Measurements from ENCODE around the gene UBN1. TPM values are rescaled to one million over a fixed set of nuclear protein-coding genes. Genes with fewer than 3 reads are reported as not detected.

Gene UBN1
- total RNA-seq, 2 experiments from 2014 or later = 36.7 to 38.9 TPM

- ChIA-PET POLR2A (no interaction called here), CTCF (no interaction called here)
Measured at GRCh38 chr16:4899474-4899846, 52.2 kb downstream of the UBN1 start.

DNA sequence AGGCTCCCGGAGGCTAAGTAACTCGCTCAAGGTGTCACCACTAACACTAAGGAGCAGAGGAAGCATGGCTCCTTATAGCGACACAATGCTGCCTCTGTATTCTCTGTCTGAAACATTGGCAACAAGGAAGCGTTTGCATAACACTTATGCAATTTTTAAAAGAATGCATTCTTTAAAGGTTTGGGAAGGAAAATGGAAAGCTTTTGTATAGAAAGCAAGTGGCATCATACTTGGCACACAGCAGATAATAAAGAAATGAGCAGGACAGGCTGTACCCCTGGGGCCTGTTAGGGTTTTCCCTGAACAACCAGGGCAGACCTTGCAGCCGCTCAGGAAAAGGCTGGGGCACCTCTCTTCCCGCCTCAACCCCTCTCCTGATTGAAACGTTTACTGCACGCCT lies 52.8 kb downstream of the UBN1 start:
- POLR2A ChIA-PET = no interaction called here
- CTCF ChIA-PET = no interaction called here

DNA sequence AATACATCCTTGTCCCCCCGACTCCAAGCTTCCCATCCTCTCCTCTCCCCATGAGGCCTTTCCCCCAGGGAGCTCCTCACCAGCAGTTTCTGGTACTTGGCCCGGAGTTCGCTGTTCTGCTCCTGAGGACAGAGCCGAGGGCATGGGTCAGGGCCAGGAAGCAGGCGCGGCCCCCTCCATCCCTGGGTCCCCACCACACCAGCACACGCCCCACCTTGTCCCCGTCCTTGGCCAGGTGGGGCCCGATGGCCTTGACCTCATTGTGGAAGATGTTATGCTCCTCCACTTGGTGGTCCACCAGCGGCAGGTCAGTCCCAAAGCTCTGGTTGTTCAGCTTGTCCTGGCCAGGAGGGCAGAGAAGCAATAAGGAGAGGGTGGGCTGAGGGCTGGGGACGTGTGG lies 53.5 kb downstream of the UBN1 start:
- POLR2A ChIA-PET = no interaction called here
- CTCF ChIA-PET = no interaction called here

DNA sequence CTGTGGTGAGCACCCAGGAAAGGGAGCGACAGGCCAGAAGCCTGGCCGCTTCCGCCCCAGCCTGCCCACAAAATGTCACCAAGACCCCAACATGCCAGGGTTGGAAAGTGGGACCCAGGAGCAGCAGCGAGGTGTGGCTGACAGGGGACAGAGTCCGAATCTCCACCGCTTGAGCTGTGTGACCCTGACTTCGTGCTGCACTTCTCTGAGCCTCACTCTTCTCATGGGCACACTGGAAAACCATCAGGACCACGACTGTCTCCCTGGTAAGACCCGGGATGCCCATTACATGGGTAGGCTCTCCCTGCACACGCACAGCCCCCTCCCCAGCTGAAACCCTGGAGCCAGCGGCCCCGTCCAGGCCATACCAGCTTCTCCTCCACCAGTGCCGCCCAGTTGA lies 54.8 kb downstream of the UBN1 start:
- CTCF ChIA-PET = no interaction called here
- POLR2A ChIA-PET = no interaction called here

GRCh38 chr16:4904108-4904941 lies 57.0 kb downstream of the UBN1 start:
- ChIA-PET CTCF (interaction anchor here (0.6 kb wide), 1 partner anchor 552 kb away, joined by 3 read pairs; no protein-coding TSS in a partner anchor), POLR2A (no interaction called here)

DNA sequence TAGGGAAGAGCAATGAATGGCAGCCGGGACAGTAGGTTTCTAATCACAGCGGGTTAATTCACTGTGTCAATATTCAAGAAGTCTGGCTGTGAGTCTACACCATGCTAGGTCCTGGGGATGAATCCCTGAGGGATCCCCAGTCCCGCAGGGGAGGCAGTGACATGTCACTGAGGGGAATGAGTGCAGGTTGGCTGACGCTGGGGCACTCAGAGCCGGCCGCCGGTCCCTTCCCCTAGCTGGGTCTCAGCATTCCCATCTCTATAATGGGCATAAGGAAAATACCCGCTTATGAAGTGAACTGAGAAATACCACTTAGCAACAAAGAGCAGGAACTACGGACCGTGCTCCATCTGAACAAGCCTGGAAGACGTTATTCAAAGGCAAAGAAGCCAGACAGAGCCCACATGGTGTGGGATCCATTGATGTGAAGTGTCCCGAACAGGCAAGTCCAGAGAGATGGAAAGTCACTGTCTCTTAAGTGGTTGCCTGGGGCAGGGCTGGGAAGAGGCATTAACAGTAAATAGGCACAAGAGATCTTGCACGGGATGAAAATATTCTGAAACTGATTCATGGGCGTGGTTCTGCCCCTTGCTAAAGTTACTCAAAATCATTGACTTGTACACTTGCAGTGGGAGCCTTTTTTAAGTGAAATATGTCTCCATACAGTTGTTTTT lies 57.8 kb downstream of the UBN1 start:
- CTCF ChIA-PET = interaction anchor here (0.6 kb wide), 1 partner anchor 553 kb away, joined by 3 read pairs; no protein-coding TSS in a partner anchor
- POLR2A ChIA-PET = no interaction called here

DNA sequence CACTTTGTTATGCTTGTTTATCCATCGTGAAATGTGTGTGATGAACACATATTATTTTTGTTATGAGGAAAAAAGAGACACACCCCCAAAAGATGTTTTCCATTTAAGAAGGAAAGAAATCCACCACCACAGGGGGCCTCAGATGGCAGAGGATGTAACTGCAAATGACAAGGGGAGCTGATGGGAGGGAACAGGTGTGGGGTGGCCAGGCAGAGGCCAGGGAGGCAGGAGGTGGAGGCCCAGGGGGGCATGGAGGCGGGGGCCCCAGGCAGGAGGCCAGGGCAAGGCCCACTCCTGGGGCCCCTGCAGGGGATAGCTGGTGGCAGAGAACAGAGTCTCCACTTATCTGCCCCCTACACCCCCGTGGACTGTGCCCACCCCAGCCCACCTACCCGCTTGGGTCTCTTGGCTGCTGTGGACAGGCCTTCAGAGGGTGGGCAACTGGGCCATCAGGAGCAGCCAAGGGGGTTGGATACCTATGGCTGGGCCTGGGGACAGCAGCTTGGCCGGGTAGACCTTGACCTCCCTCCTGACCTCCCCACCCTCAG lies 61.6 kb downstream of the UBN1 start:
- CTCF ChIA-PET = no interaction called here
- POLR2A ChIA-PET = no interaction called here

- ChIA-PET POLR2A (no interaction called here), CTCF (no interaction called here)
Measured at GRCh38 chr16:4909825-4910224, 62.5 kb downstream of the UBN1 start.

DNA sequence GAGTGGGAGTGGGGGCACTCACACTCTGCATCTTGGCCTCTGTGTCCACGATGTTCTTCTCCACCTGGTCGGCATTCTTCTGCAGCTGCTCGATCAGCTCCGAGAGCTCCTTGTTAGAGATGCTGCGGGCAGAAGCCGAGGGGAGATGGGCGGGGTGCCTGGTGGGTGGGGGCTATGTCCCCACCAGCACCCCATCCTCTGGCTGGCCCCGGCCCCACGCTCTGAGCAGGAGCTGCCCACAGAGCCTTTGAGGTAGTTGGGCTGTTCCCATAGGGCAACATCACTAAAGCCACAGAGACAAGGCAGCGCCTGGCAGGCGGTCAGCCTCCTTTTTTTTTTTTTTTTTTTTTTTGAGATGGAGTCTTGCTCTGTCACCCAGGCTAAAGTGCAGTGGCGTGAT lies 63.5 kb downstream of the UBN1 start:
- ChIA-PET CTCF (interaction anchor here (0.6 kb wide), 1 partner anchor 207 kb away, joined by 4 read pairs; no protein-coding TSS in a partner anchor), POLR2A (interaction anchor here (0.6 kb wide), 1 partner anchor 75 kb away, joined by 3 read pairs; no protein-coding TSS in a partner anchor)

GRCh38 chr16:4911970-4912386 lies 64.7 kb downstream of the UBN1 start:
- CTCF ChIA-PET = no interaction called here
- POLR2A ChIA-PET = no interaction called here

DNA sequence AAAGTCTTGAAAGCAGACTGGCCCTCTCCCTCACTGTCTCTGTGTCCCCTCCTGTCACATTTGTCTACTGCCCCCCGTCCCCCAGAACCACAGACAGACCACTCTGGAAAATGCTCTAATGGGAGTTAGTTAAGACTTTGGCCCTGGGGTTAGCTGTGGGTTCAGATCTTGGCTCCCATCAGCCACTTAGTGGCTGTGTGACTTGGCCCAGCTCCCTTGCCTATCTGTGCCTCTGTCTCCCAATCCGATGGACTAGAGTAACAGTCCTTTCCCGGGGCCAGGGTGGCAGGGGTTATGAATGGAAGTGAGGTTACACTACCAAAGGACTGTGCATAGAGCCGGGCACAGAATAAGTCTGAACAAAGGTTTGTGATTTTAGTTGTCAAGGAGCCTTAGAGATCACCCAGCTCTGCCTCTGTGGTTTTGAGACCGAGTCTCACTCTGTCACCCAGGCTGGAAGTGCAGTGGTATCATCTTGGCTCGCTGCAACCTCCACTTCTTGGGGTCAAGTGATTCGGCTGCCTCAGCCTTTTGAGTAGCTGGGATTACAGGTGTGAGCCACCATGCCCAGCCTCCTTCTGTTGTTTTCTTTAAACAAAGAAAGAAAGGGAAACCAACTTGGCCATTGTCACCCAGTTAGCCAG lies 66.0 kb downstream of the UBN1 start:
- ChIA-PET POLR2A (no interaction called here), CTCF (no interaction called here)

- ChIA-PET POLR2A (no interaction called here), CTCF (no interaction called here)
Measured at GRCh38 chr16:4913774-4914525, 66.7 kb downstream of the UBN1 start.

- ChIA-PET CTCF (no interaction called here), POLR2A (no interaction called here)
Measured at GRCh38 chr16:4914528-4915225, 67.4 kb downstream of the UBN1 start.

GRCh38 chr16:4915226-4915761 lies 68.0 kb downstream of the UBN1 start:
- CTCF ChIA-PET = no interaction called here
- POLR2A ChIA-PET = no interaction called here

GRCh38 chr16:4917117-4917516 lies 69.8 kb downstream of the UBN1 start:
- POLR2A ChIA-PET = no interaction called here
- CTCF ChIA-PET = no interaction called here

DNA sequence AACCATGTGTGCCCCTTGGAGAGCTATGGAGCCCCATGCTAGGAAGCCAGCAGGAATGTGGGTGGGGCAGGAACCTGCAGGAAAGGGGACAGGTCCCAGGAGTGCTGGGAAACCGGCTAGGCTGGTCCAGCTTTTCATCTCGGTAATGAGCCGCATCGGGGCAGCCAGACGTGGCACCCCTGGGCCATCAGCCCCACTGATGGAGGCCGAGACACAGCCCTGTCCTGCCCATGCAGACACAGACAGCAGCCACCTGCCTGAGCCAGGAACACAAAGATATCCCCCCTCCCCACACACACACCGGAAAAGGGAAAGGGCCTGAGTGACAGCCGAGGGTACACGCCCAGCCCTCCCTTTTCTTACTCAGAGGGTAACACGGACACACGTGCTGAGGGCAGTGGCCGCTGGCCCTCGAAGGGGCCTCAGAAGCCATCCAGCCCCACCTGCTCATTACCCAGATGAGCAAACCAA lies 71.5 kb downstream of the UBN1 start:
- CTCF ChIA-PET = no interaction called here
- POLR2A ChIA-PET = no interaction called here

DNA sequence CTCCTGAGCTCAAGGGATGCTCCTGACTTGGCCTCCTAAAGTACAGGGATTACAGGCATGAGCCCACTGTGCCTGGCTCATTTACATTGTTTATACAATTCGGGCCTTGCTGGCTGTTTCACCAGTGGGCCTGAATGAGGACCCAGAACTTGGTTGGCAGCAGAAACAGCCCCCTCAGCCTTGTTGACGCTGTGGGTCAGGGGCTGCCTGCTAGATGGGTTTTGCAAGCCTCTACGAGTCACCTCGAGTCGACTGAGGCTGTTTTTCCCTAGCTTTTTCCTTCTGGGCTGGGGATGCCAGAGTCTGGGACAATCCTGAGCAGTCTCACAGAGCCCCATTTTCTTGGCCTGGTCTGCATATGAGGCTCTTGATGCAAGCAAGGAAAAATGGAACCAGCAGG lies 73.5 kb downstream of the UBN1 start:
- POLR2A ChIA-PET = no interaction called here
- CTCF ChIA-PET = no interaction called here

- CTCF ChIA-PET = no interaction called here
- POLR2A ChIA-PET = no interaction called here
Measured at GRCh38 chr16:4922721-4923342, 75.6 kb downstream of the UBN1 start.

GRCh38 chr16:4923853-4924252 lies 76.6 kb downstream of the UBN1 start:
- POLR2A ChIA-PET = no interaction called here
- CTCF ChIA-PET = no interaction called here

Data from activated CD8-positive, alpha-beta memory T cell treated with anti-CD3 and anti-CD28 coated beads for 36 hours (primary cell).